Keratinocyte (primary cell): ENCODE results near the gene SPHK2. TPM values are rescaled to one million over a fixed set of nuclear protein-coding genes. Genes with fewer than 3 reads are reported as not detected.

Source experiments
- DNase-seq: peaks from one replicate; pipeline ENCODE4 v3.0.0-alpha.2; 2011; ENCODE audit warnings: low read depth, missing footprints, low spot score
- FAIRE-seq: peaks from 2 replicates; lab custom pipeline; 2011; peaks lifted over from hg19 to GRCh38; lab: Jason Lieb, UNC
- H2AFZ ChIP-seq: 2 replicates; pipeline ENCODE4 v1.6.0; 2012; ENCODE audit warnings: low read length, control low read depth, inconsistent platforms; ENCODE audit not compliant: control insufficient read depth
- H3K27ac ChIP-seq: 2 replicates; pipeline ENCODE4 v1.5.1; 2011; ENCODE audit warnings: low read length; ENCODE audit not compliant: control insufficient read depth, insufficient read depth
- H3K27me3 ChIP-seq: 3 replicates; pipeline ENCODE4 v1.6.0; 2011; ENCODE audit warnings: low read length; ENCODE audit not compliant: control insufficient read depth, insufficient read depth; ENCODE audit errors: extremely low read depth
- H3K36me3 ChIP-seq, 2 experiments: 2 replicates in 1 of 2; 3 replicates in 1 of 2; pipeline ENCODE4 v1.5.1; 2011; ENCODE audit warnings: low read length in 2 of 2, mild to moderate bottlenecking in 1 of 2; ENCODE audit not compliant: control insufficient read depth in 2 of 2, insufficient read depth in 2 of 2; ENCODE audit errors: extremely low read depth in 1 of 2
- H3K4me1 ChIP-seq: 3 replicates; pipeline ENCODE4 v1.5.1; 2011; ENCODE audit warnings: low read length; ENCODE audit not compliant: control insufficient read depth, insufficient read depth; ENCODE audit errors: extremely low read depth
- H3K4me2 ChIP-seq: 3 replicates; pipeline ENCODE4 v1.6.0; 2011; ENCODE audit warnings: low read depth, low read length; ENCODE audit not compliant: control insufficient read depth, insufficient read depth; ENCODE audit errors: extremely low read depth
- H3K4me3 ChIP-seq, 3 experiments: fragments of 200-600 bp in 1 of 3; sonication (generic) in 1 of 3; 2 replicates in 2 of 3; 3 replicates in 1 of 3; pipeline ENCODE4 v1.5.1; 2011 to 2016; ENCODE audit warnings: low read length in 3 of 3, mild to moderate bottlenecking in 3 of 3, control low read depth in 2 of 3, inconsistent platforms in 1 of 3, low read depth in 1 of 3, mixed read lengths in 1 of 3, mixed run types in 1 of 3, moderate library complexity in 1 of 3; ENCODE audit not compliant: control insufficient read depth in 2 of 3, insufficient read depth in 2 of 3; ENCODE audit errors: extremely low read depth in 1 of 3
- H3K79me2 ChIP-seq: 2 replicates; pipeline ENCODE4 v1.6.0; 2012; ENCODE audit warnings: low read length; ENCODE audit not compliant: control insufficient read depth, insufficient read depth
- H3K9ac ChIP-seq: 3 replicates; pipeline ENCODE4 v1.6.0; 2011; ENCODE audit warnings: low read length; ENCODE audit not compliant: control insufficient read depth, insufficient read depth; ENCODE audit errors: extremely low read depth
- H3K9me1 ChIP-seq: 3 replicates; pipeline ENCODE4 v1.6.0; 2011; ENCODE audit warnings: low read length; ENCODE audit not compliant: control insufficient read depth, insufficient read depth; ENCODE audit errors: extremely low read depth
- H3K9me3 ChIP-seq: 2 replicates; pipeline ENCODE4 v1.5.1; 2012; ENCODE audit warnings: low read depth, low read length; ENCODE audit not compliant: control insufficient read depth
- H4K20me1 ChIP-seq: 3 replicates; pipeline ENCODE4 v1.6.0; 2011; ENCODE audit warnings: low read length; ENCODE audit not compliant: control insufficient read depth, insufficient read depth; ENCODE audit errors: extremely low read depth
- EZH2 ChIP-seq: IDR thresholded peaks from one replicate; pipeline ENCODE4 v1.6.1; 2012; ENCODE audit warnings: inconsistent platforms, mild to moderate bottlenecking, low read length, moderate library complexity
- dilution Hi-C: fragments of 300-500 bp; cut with MboI; formaldehyde crosslinking; loops from one replicate; pipeline ENCODE4 v1.7.0; 2020; ENCODE audit warnings: low sequenced_read_pairs; ENCODE audit not compliant: extremely low pct_ligation_motif_present
- polyA plus RNA-seq, 5 experiments: library from polyadenylated mRNA; depleted of rRNA in 3 of 5; stranded (reverse) in 3 of 5; stranded (forward) in 1 of 5; unstranded in 1 of 5; fragments of >200 nt; gene quantifications; 1 replicate in 1 of 5; 2 replicates in 3 of 5; 3 replicates in 1 of 5; pipeline versions ENCODE4 v1.2.1 to v1.2.3, GENCODE V29; 2011 to 2012; ENCODE audit warnings: missing spikeins in 2 of 5, low read depth in 1 of 5, low replicate concordance in 1 of 5
- TF ChIP-seq, protein P1 (sequence below), 3 experiments: IDR thresholded peaks in 1 of 3; conservative IDR thresholded peaks in 1 of 3; optimal IDR thresholded peaks in 1 of 3; 2 replicates in 2 of 3; 3 replicates in 1 of 3; pipeline versions ENCODE3 to v1.5.1; 2011; ENCODE audit warnings: low read length in 3 of 3, mild to moderate bottlenecking in 3 of 3, moderate library complexity in 2 of 3, control low read depth in 1 of 3, inconsistent platforms in 1 of 3; ENCODE audit not compliant: insufficient read depth in 2 of 3; ENCODE audit errors: extremely low read depth in 1 of 3

The SPHK2 gene
- polyA plus RNA-seq, 1 donor (not counting 4 experiments of a cell fraction or from before 2014, with no cell fraction given): 2.8 TPM

DNA sequence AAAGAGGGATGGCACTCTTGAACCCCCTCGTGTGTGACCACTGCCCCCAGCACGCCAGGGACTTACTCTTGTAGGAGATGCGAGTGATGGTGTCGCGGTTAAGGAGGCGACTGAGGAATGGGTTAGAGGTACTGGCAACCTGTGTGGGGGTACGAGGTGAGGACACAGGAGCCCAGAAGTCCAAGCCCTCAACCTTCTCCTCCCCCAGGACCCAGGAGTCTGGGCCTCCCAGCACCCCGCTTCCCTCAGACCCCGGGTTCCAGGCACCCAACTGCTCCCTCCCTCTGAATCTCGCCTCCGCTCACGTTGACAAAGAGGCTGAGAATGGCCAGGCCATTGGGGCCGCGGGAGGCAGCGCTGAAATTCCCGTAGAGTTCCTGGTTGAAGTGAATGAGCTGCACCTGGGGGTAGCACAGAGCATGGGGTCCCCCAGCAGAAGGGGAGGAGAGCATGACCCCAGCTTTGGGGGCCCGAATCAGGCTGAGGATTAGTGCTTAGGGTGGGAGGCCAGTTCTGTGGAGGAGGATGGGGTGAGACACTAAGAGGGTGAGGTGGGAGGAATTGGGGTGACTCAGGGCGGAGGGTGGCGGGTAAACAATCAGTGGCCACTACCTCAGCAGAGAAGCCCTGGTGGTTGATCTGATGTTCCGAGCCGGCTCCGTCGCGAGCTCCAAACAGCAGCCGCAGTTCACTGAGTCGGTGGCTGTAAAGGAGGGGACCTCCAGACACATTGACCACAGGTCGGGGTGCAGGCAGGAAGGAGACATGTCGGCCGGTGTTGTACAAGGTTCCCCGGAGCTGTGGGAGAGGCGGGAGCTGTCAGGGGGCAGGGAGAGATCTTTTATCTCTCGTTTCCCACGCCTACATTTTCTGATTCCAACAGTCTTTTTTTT is 20.4 kb downstream of the SPHK2 start:
- Histone ChIP-seq H3K36me3 (no peaks in the 10 kb centered on the region), H3K9me3 (no peaks in the 10 kb centered on the region), H3K79me2 (no peaks in the 10 kb centered on the region), H4K20me1 (no peaks in the 10 kb centered on the region), H3K4me2 (peak overlapping the region; percentile 71), H2AFZ (peak overlapping the region; percentile 90), H3K4me3 (peak overlapping the region in 2 of 3 experiments; percentile 38 to 46), H3K4me1 (peaks cover 33% of the 10 kb centered on the region), H3K9me1 (no peaks in the 10 kb centered on the region), H3K27me3 (no peaks in the 10 kb centered on the region), H3K27ac (no peak overlapping the region), H3K9ac (peak overlapping the region; percentile 50)
- DNase-seq (no peak), FAIRE-seq (no peak)
- dilution Hi-C loops: no loop called here
- TF ChIP-seq EZH2: no peak
- TF ChIP-seq, protein P1, sequence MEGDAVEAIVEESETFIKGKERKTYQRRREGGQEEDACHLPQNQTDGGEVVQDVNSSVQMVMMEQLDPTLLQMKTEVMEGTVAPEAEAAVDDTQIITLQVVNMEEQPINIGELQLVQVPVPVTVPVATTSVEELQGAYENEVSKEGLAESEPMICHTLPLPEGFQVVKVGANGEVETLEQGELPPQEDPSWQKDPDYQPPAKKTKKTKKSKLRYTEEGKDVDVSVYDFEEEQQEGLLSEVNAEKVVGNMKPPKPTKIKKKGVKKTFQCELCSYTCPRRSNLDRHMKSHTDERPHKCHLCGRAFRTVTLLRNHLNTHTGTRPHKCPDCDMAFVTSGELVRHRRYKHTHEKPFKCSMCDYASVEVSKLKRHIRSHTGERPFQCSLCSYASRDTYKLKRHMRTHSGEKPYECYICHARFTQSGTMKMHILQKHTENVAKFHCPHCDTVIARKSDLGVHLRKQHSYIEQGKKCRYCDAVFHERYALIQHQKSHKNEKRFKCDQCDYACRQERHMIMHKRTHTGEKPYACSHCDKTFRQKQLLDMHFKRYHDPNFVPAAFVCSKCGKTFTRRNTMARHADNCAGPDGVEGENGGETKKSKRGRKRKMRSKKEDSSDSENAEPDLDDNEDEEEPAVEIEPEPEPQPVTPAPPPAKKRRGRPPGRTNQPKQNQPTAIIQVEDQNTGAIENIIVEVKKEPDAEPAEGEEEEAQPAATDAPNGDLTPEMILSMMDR (optimal IDR thresholded peaks at IDR 0.05 in 1 of 3, IDR thresholded peaks at IDR 0.05 in 1 of 3, conservative IDR thresholded peaks at IDR 0.05 in 1 of 3; ENCODE audit: extremely low read depth in 1 of 3, insufficient read depth in 2 of 3, low read length in 3 of 3): no peak

DNA sequence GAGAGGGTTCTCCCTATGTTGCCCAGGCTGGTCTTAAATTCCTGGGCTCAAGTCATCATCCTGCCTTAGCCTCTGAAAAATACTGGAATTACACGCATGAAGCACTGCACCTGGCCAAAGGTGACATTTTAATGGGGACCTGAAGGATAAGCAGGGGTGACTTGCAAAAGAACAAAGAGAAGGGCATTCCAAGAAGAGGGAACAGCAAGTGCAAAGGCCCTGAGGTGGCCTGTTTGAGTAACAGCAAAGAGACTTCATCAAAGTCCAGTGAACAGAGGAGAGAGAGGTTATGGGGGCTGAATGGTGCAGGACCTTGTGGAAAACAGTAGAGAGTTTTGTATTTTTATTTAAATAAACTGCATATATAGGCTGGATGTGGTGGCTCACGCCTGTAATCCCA is 22.5 kb downstream of the SPHK2 start:
- no peak for TF ChIP-seq EZH2
- TF ChIP-seq, protein P1 (optimal IDR thresholded peaks at IDR 0.05 in 1 of 3, IDR thresholded peaks at IDR 0.05 in 1 of 3, conservative IDR thresholded peaks at IDR 0.05 in 1 of 3; ENCODE audit: extremely low read depth in 1 of 3, insufficient read depth in 2 of 3, low read length in 3 of 3): no peak
- no peaks in the 10 kb centered on the region for H3K9me1 ChIP-seq
- DNase-seq (no peak), FAIRE-seq (no peak)
- H3K79me2 ChIP-seq: no peaks in the 10 kb centered on the region
- no peak overlapping the region for H3K9ac ChIP-seq
- H3K4me2 ChIP-seq: no peak overlapping the region
- H2AFZ ChIP-seq: no peak overlapping the region
- peaks cover 5% of the 10 kb centered on the region for H3K27me3 ChIP-seq
- no peaks in the 10 kb centered on the region for H3K36me3 ChIP-seq
- no peak overlapping the region for H3K4me3 ChIP-seq
- no peaks in the 10 kb centered on the region for H4K20me1 ChIP-seq
- dilution Hi-C loops: no loop called here
- peaks cover 29% of the 10 kb centered on the region for H3K4me1 ChIP-seq
- H3K27ac ChIP-seq: no peak overlapping the region
- no peaks in the 10 kb centered on the region for H3K9me3 ChIP-seq
